Heart left ventricle (tissue), 16 donors: Measurements from ENCODE around the gene CFAP206. TPM values are rescaled to one million over a fixed set of nuclear protein-coding genes. Genes with fewer than 3 reads are reported as not detected.

Source experiments
- ATAC-seq, 4 donors: fragments of 200-7000 bp; cut with Tn5 transposase; one replicate each; pipeline ENCODE4 v1.9.1; 2020 to 2022; ENCODE audit warnings: moderate library complexity in 4 of 4, mild to moderate bottlenecking in 3 of 4, moderate number of reproducible peaks in 1 of 4
- DNase-seq, 5 donors: peaks; one replicate each; pipeline ENCODE4 v3.0.0-alpha.2; 2020
- H3K27ac ChIP-seq, 12 donors: fragments of 200-600 bp; sonication (generic) in 4 of 12; one replicate each; pipeline versions ENCODE4 v1.5.0 to v1.8.0; 2016 to 2022; ENCODE audit warnings: mild to moderate bottlenecking in 2 of 12
- H3K27me3 ChIP-seq, 9 donors: fragments of 200-600 bp; sonication (generic) in 2 of 9; one replicate each; pipeline versions ENCODE4 v1.5.1 to v1.8.0; 2016 to 2022; ENCODE audit warnings: mild to moderate bottlenecking in 3 of 9
- H3K36me3 ChIP-seq, 9 donors: fragments of 200-600 bp; sonication (generic) in 2 of 9; one replicate each; pipeline versions ENCODE4 v1.5.0 to v1.8.0; 2018 to 2022; ENCODE audit warnings: mild to moderate bottlenecking in 2 of 9
- H3K4me1 ChIP-seq, 12 donors: fragments of 200-600 bp; sonication (generic) in 4 of 12; one replicate each; pipeline versions ENCODE4 v1.5.0 to v1.8.0; 2016 to 2022; ENCODE audit warnings: mild to moderate bottlenecking in 3 of 12
- H3K4me3 ChIP-seq, 12 donors: fragments of 200-600 bp; sonication (generic) in 4 of 12; one replicate each; pipeline versions ENCODE4 v1.5.0 to v1.8.0; 2017 to 2022; ENCODE audit warnings: mild to moderate bottlenecking in 9 of 12, moderate library complexity in 4 of 12
- H3K9me3 ChIP-seq, 12 donors: fragments of 200-600 bp; sonication (generic) in 4 of 12; one replicate each; pipeline versions ENCODE4 v1.5.0 to v1.8.0; 2016 to 2022; ENCODE audit warnings: mild to moderate bottlenecking in 1 of 12
- POLR2A ChIP-seq, 2 donors: fragments of 450-650 bp; IDR thresholded peaks; one replicate each; pipeline ENCODE4 v1.6.1; 2017; ENCODE audit warnings: antibody characterized with exemption in 2 of 2, mild to moderate bottlenecking in 2 of 2, moderate library complexity in 2 of 2
- WGBS, 4 donors: extraction: QIAGEN DNeasy Blood & Tissue Kit in 2 of 4; methylation state at CpG; one replicate each; pipeline versions ENCODE4 v1.1.5 to v1.1.7; 2013 to 2018; 5-methylcytosine and 5-hydroxymethylcytosine counted together
- intact Hi-C, 10 donors: fragments of 100-400 bp; cut with DNase I; formaldehyde crosslinking; loops; one replicate each; pipeline versions ENCODE4 v1.11.1 to v1.14.2; 2022
- polyA plus RNA-seq, 2 donors: library from polyadenylated mRNA; stranded (reverse); fragments of 200-250 nt; gene quantifications; one replicate each; pipeline ENCODE4 v1.2.3, GENCODE V29; 2013
- total RNA-seq, 9 donors: library from RNA; depleted of rRNA in 2 of 9; stranded (reverse); fragments of >200 nt in 2 of 9; fragmentation: NEBNext Ultra II Directional in 3 of 9; extraction: Animal tissue kit (Norgen Biotek cat#: 25700) in 3 of 9; gene quantifications; one replicate each; pipeline versions ENCODE4 v1.1.0 to v1.2.4, GENCODE V29; 2016 to 2023
- TF ChIP-seq, protein P1 (sequence below), 12 donors: fragments of 200-600 bp; sonication (generic) in 4 of 12; IDR thresholded peaks; one replicate each; pipeline versions ENCODE4 v1.5.0 to v1.8.0; 2018 to 2022; ENCODE audit warnings: antibody characterized with exemption in 12 of 12, mild to moderate bottlenecking in 5 of 12
- donor health status: ischemic (EF 13 %, LVEDD 7.1; RV severe dilation, severe dysfunction).
- donor health status: healthy with polysubstance abuse.
- donor health status: DM: no; HTN: yes; CAD: no.
- donor health status: DM: no; HTN: no; CAD: no.
- donor health status: ischemic (EF 25% LVEDD 6.9; RV normal size, moderate dysfunction).
- donor health status: ischemic (EF 25% LVEDD 5.7; RV mildly dilated, moderate dysfunction).
- donor health status: healthy.
- donor health status: DM: yes; HTN: yes; CAD: no.
- donor health status: ischemic (EF 35%, LVEDD 5.7; RV mildly dilated, moderate dysfunction).
- donor health status: nonischemic (EF 11% LVEDD 7.7; RV severe dilation, severe dysfunction).
- donor health status: DM: yes; HTN: yes; CAD: no.
- donor health status: PGD.
- donor health status: ischemic (EF 29% LVEDD 5.4; RV normal size, mild dysfunction).
- donor health status: nonischemic (EF 23%, LVEDD 6.1; RV moderate dilation, normal function).

The CFAP206 gene
- total and polyA plus RNA-seq, 11 donors, result 0.12 to 0.41 (median 0.23) TPM; not detected in 2

DNA sequence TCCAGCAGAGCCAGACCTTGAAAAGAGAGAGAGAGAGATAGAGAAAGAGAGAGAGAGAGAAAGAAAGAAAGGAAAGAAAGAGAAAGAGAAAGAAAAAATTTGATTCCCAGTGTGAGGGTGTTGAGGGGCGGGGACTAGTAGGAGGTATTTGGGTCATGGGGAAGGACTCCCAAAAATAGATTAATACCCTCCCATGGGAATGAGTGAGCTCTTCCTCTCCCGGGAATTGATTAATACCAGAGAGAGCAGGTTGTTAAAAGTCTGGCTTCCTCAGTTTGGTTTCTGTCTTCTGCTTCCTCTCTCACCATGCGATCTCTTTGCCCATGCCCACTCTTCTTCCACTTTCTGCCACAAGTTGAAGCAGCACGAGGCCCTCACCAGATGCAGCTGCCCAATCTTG lies 28.8 kb upstream of the CFAP206 start:
- no peaks in the 10 kb centered on the region for H3K4me1 ChIP-seq
- TF ChIP-seq, protein P1, sequence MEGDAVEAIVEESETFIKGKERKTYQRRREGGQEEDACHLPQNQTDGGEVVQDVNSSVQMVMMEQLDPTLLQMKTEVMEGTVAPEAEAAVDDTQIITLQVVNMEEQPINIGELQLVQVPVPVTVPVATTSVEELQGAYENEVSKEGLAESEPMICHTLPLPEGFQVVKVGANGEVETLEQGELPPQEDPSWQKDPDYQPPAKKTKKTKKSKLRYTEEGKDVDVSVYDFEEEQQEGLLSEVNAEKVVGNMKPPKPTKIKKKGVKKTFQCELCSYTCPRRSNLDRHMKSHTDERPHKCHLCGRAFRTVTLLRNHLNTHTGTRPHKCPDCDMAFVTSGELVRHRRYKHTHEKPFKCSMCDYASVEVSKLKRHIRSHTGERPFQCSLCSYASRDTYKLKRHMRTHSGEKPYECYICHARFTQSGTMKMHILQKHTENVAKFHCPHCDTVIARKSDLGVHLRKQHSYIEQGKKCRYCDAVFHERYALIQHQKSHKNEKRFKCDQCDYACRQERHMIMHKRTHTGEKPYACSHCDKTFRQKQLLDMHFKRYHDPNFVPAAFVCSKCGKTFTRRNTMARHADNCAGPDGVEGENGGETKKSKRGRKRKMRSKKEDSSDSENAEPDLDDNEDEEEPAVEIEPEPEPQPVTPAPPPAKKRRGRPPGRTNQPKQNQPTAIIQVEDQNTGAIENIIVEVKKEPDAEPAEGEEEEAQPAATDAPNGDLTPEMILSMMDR (IDR thresholded peaks at IDR 0.05), result no peak
- TF ChIP-seq POLR2A (IDR thresholded peaks at IDR 0.05), result no peak
- no peak for DNase-seq
- ATAC-seq, result no peak
- no peak overlapping the region for H3K27ac ChIP-seq
- H3K9me3 ChIP-seq, result no peaks in the 10 kb centered on the region
- H3K36me3 ChIP-seq, result no peaks in the 10 kb centered on the region
- no peaks in the 10 kb centered on the region for H3K27me3 ChIP-seq
- WGBS, 4 donors, result 65 to 80% (median 72%) methylated on average over 4 of the region's 4 CpGs
- intact Hi-C loops, result no loop called here
- H3K4me3 ChIP-seq, result no peak overlapping the region

DNA sequence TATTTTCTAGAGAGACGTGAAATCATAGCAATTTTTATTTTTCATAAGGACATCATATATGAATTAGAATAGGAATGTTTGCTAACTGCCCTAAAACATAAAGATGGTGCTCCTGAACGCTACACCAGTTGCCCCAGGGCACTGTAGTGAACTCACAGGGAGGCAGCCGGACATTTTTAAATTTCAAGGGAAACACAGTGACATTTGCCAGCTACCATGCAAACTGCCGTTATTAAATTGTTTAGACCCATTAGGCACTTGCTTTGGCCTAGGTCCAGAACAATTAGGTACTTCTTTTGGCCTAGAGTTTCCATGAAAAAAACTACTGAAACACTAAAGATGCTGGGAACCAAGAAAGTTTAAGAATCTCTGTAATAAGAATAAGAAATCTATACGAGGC lies 24.9 kb upstream of the CFAP206 start:
- H3K27me3 ChIP-seq, result no peaks in the 10 kb centered on the region
- no peaks in the 10 kb centered on the region for H3K9me3 ChIP-seq
- DNase-seq (no peak), ATAC-seq (no peak)
- H3K36me3 ChIP-seq, result no peaks in the 10 kb centered on the region
- intact Hi-C loops, result no loop called here
- no peaks in the 10 kb centered on the region for H3K4me1 ChIP-seq
- WGBS, 4 donors, result 86 to 93% (median 93%) methylated on average over 5 of the region's 5 CpGs
- H3K4me3 ChIP-seq, result no peak overlapping the region
- TF ChIP-seq, protein P1 (IDR thresholded peaks at IDR 0.05), result no peak
- TF ChIP-seq POLR2A (IDR thresholded peaks at IDR 0.05), result no peak
- no peak overlapping the region for H3K27ac ChIP-seq

DNA sequence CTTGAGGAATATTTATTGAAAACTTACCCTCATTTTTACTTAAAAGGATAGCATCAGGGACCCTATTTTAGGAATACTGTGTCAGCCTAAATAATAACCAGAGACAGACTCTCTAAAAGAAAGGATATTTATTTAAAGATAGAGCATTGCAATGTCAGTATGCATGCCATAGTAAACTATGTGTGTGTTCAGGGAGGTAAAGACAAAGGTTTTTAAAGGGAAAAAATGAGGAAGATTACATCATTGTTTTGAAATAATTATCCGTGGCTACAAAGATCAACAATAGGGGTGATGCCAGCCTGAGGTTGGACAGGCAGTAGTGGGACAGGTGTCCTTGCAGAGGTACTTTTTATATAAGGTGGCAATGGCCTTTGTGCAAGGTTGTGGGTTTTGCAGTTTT lies 23.7 kb upstream of the CFAP206 start:
- H3K36me3 ChIP-seq, result no peaks in the 10 kb centered on the region
- no peaks in the 10 kb centered on the region for H3K9me3 ChIP-seq
- TF ChIP-seq, protein P1 (IDR thresholded peaks at IDR 0.05), result no peak
- no peak for TF ChIP-seq POLR2A (IDR thresholded peaks at IDR 0.05)
- no peaks in the 10 kb centered on the region for H3K4me1 ChIP-seq
- ATAC-seq (no peak), DNase-seq (no peak)
- 53 to 66% (median 57%) methylated on average over 1 of the region's 1 CpG for WGBS, 4 donors
- H3K27ac ChIP-seq, result no peak overlapping the region
- intact Hi-C loops, result no loop called here
- H3K4me3 ChIP-seq, result no peak overlapping the region
- no peaks in the 10 kb centered on the region for H3K27me3 ChIP-seq

DNA sequence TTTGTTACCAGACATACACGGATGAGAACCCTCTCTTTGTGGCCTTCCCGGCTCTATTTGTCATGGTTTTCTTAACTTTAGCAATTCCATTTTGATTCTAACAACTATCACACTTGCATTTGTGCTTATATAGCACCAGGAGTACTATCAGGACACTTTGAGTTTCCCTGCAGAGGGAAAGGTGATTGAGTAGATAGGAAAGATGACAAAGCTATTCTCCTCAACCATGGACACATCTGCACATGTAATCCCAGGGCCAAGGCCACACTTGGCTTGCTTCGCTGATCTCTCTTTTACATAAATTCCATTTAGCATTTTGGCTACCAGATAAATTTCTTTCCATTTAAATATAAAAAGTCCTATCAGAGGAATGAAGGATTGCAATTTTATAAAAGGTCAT lies 23.3 kb upstream of the CFAP206 start:
- DNase-seq (no peak), ATAC-seq (no peak)
- Histone ChIP-seq H3K36me3 (no peaks in the 10 kb centered on the region), H3K4me3 (no peak overlapping the region), H3K27me3 (no peaks in the 10 kb centered on the region), H3K9me3 (no peaks in the 10 kb centered on the region), H3K4me1 (no peaks in the 10 kb centered on the region), H3K27ac (no peak overlapping the region)
- WGBS, 4 donors, result 85 to 90% (median 88%) methylated on average over 3 of the region's 3 CpGs
- TF ChIP-seq POLR2A (IDR thresholded peaks at IDR 0.05), result no peak
- TF ChIP-seq, protein P1 (IDR thresholded peaks at IDR 0.05), result no peak
- intact Hi-C loops, result no loop called here
